KG1 (cell line): ENCODE data around the gene FTSJ1.
A peak's percentile ranks its signal among the peaks of the same experiment; 100 is the strongest.
"Not testable (repeated sequence)": the region's sequence is repeated elsewhere in the genome, so short reads cannot be mapped to it uniquely, and the experiment has no call there.

Source experiments
- DNase-seq: peaks from one replicate; lab custom pipeline; 2025; lab: John Stamatoyannopoulos, UW

Gene FTSJ1

DNA sequence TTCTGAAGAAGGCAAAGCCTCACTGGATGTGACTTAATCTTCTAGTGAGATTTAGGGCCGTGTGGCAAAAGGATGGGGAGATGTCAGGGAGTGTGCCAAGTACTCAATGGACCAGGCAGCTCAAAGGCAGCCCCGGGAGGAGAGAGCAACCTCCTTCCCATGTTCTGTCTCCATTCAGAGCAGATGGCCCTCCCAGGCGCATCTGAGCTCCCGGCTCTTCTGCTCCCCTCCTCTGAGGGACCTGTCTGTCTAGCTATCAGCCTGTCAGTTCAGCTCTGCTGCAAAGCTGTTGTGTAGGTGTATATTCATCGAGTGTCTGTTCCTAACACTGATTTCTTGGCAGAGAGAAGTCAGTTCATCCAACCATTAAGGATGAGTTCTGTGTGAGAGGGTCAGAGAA, 21.9 kb downstream of the FTSJ1 start:
- no peak for DNase-seq

DNA sequence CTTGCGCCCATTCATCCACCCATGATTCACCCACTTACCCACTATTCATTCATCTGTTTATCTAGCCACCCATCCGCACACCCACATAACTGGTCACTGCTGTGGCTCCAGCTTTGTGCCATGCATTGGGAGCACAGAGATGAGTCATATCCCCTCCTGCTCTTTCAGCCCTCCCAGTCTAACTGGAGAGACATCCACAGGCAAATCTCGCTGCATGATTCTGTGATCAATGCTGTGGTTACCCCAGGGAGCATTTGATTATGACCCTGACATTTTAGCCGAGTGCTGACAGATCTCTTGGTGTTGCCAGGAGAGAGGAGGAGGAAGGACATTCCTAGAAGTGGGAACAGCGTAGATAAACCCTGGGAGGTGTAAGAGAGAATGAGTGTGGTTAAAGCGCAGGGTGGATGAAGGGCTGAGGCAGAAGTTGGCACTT, 22.4 kb downstream of the FTSJ1 start:
- DNase-seq, result no peak

DNA sequence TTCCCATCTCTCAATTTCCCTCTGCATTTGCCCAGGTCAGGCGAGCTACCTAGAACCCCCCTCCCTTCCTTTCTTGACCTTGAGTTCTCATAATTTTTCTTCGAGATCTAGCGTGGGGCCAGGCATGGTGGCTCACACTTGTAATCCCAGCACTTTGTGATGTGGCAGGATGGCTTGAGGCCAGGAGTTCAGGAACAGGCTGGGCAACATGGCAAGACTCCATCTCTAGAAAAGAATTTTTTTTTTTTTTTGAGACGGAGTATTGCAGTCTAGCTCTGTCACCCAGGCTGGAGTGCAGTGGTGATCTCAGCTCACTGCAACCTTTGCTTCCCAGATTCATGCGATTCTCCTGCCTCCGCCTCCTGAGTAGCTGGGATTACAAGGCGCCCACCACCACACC, 28.3 kb downstream of the FTSJ1 start:
- no peak for DNase-seq

- no peak for DNase-seq
Measured at GRCh38 chrX:48505481-48505880, 29.5 kb downstream of the FTSJ1 start.

- DNase-seq, result no peak
Measured at GRCh38 chrX:48507246-48507645, 31.2 kb downstream of the FTSJ1 start.

- DNase-seq, result peak; percentile 24
Measured at GRCh38 chrX:48508400-48509244, 32.6 kb downstream of the FTSJ1 start, which contains the start of gene PORCN. Gene PORCN, plus strand, starts transcription at chrX:48508992. Its CDS starts 829 bp downstream, at chrX:48509821.

GRCh38 chrX:48509245-48509590, 33.2 kb downstream of the FTSJ1 start:
- no peak for DNase-seq

GRCh38 chrX:48509619-48510018, 33.6 kb downstream of the FTSJ1 start:
- DNase-seq, result no peak

GRCh38 chrX:48511560-48511959, 35.6 kb downstream of the FTSJ1 start:
- no peak for DNase-seq

DNA sequence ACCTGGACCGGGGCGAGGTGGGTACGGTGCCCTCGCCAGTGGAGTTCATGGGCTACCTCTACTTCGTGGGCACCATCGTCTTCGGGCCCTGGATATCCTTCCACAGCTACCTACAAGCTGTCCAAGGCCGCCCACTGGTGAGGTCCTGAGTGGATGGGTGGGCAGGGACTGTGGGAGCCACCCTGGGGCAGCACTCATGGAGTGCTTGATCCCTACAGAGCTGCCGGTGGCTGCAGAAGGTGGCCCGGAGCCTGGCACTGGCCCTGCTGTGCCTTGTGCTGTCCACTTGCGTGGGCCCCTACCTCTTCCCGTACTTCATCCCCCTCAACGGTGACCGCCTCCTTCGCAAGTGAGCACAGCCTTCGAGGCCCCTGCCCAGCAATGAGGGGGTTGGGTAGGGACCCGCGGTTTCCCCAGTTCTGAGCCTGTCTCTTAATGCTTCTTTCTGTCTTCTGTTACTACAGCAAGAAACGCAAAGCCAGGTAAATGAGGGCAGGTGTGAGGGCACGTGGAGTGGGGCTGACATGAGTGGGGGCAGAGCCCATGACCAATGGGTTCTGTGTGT, 36.5 kb downstream of the FTSJ1 start:
- no peak for DNase-seq

DNA sequence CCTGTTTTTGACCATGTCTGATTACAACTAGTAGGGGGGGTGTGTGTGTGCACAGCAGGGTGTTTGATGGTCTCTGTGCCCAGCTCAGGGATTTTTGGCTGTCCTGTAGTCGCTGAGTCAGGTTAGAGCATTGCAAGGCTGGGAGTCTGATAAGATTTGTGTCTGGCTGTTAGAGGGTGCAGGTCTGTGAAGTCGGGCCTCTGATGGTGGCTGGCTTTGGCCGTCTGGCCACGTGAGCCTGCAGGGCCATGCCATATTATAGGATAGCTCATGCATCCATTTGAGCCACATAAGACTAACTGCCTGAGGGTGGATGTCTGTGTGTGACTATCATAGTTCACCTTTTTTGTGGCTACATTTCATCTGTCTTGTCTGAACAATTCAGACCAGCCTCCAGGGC, 37.7 kb downstream of the FTSJ1 start:
- DNase-seq, result no peak

DNA sequence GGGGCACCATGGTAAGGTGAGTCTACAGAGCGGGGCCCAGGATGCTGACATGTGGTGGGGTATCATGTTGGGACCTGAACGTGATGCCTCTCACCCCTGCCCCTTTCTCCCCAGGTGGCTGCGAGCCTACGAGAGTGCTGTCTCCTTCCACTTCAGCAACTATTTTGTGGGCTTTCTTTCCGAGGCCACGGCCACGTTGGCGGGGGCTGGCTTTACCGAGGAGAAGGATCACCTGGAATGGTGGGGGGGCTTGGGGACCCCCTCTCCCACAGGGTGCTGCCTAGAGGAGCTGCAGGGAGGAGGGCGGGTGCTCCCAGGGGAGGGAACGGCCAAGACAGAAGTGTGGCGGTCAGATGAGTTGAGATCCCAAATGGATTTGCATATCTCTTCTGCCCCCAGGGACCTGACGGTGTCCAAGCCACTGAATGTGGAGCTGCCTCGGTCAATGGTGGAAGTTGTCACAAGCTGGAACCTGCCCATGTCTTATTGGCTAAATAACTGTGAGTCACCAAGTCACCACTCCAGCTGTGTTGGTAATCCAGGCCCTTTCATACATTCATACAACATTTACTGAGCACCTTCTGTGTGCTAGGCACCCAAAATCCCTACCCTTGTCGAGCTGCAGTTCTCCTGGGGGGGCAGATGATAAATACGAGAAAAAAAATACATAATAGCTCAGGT, 38.3 kb downstream of the FTSJ1 start:
- DNase-seq, result no peak

GRCh38 chrX:48514868-48515460, 39.0 kb downstream of the FTSJ1 start:
- DNase-seq, result no peak

DNA sequence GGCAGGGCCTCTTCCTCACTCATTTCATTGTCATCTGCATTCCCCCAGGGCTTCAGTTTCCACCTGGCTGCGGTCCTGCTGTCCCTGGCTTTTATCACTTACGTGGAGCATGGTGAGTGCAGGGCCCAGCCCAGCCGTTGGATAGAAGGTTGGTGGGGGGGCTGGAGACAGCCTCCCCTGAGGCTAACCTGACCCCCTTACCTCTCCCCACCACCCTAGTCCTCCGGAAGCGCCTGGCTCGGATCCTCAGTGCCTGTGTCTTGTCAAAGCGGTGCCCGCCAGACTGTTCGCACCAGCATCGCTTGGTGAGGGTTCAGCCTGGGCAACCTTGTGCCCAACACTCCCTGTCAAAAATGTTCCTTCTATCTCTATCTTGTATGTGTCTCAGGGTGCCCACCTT, 39.8 kb downstream of the FTSJ1 start:
- DNase-seq, result no peak

DNA sequence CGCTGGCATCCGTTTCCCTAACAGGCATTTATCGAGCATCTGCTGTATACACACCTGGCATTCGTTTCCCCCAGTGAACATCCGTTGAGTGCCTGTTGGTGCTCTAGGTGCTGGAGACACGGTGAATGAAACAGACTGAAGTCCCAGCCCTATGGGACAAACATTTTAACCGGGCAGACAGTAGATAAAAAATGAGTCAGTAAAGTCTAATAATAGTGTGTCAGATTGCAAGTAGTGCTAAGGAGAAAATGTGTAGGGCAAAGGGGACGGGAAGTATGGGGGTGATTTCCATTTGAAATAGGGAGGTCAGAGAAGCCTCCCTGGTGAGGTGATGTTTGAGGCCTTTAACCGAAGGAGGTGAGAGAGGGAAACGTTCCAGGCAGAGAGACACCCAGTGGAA, 40.3 kb downstream of the FTSJ1 start:
- DNase-seq, result no peak

GRCh38 chrX:48516987-48517386, 41.0 kb downstream of the FTSJ1 start:
- DNase-seq, result no peak

DNA sequence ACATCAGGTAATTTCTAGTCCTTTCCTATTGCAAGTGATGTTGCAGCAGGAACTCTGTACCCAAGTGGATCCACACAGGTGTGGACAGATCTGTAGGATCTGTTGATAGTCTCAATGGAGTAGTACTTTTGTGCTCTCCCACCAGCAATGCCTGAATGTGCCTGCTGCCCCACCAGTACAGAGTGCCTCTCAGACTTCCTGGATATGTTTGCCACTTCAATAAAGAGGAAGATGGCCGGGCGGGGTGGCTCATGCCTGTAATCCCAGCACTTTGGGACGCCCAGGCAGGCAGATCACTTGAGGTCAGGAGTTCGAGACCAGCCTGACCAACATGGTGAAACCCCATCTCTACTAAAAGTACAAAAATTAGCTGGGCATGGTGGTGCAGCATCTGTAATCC, 43.5 kb downstream of the FTSJ1 start:
- not testable (repeated sequence) for DNase-seq

DNA sequence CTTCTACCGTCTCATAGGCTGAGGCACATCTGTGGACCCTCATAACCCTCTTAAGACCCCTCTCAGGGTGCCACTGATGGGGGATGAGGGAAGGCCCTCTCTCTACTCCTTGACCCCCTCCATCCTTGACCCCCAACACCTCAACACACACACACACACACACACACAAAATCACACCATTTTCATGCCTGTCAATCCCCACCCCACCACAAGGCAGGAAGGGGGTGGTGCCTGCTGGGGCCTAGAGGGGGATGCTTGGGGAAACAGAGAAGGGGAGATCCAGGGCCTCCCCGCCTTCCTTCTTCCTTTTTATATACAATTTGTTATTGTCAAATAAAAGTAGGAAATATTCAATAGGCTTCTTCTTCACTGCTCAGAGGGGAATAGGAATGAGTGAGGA, 44.5 kb downstream of the FTSJ1 start:
- DNase-seq, result no peak

- no peak for DNase-seq
Measured at GRCh38 chrX:48520976-48521352, 45.0 kb downstream of the FTSJ1 start.

- peak; percentile 76 for DNase-seq
Measured at GRCh38 chrX:48521353-48522243, 45.6 kb downstream of the FTSJ1 start, which contains the start of gene EBP. Gene EBP, plus strand, starts transcription at chrX:48521808. Its CDS starts 1,964 bp downstream, at chrX:48523772.

DNA sequence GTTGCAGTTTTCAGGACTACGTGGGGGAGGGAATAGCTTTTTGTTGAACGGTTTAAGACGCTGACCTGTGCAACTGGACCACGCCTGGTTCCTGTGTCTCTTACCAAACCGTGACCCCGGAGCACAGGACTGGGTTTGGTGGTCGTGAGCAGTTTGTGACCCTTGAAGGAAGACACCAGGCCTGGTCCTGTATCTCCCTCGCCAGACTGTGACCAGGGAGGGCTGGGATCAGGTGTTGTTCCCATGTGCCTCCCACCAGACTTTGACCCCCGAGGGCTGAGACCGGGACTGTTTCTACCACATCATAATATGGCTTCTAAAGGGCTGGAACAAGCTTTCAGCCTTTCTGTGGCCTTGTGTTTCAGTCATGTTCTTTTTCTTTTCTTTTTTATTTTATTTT, 46.3 kb downstream of the FTSJ1 start:
- no peak for DNase-seq

GRCh38 chrX:48523682-48524081, 47.7 kb downstream of the FTSJ1 start:
- no peak for DNase-seq
